ENCODE measurements around the gene EQTN.

DNA sequence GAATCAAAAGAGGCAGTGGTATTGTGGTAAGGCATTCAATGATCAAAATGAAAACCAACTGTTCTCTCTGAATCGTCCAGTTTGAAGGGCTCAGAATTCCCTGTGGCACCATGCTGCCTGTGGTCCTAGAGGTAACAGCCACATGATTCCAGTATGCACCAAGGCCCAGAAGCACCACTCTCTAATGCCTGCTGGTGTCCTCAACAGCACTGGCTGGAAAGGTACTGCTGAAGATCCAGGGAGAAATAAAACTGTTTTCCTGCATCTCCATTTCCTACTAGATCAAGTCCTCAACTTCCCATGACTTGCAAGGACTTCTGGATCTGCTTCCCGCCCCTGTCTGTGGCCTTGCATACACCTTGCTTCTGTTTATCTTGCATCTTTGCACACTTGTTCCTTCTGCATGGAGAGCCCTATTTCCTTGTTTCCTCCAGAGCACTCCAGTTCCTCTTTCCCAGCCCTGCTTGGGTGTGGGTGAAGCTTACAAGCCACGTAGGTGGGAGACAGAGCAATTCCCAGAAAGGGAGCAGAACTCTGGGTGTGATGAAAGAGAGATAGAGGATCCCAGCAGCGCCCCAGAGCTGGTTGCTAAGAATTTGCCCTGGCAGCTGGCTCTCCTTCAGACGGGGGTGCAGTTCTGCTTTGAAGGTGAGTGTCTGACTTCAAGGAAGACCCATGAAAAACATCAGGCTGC is 41.0 kb upstream of the EQTN start:
- TF ChIP-seq, protein P1, sequence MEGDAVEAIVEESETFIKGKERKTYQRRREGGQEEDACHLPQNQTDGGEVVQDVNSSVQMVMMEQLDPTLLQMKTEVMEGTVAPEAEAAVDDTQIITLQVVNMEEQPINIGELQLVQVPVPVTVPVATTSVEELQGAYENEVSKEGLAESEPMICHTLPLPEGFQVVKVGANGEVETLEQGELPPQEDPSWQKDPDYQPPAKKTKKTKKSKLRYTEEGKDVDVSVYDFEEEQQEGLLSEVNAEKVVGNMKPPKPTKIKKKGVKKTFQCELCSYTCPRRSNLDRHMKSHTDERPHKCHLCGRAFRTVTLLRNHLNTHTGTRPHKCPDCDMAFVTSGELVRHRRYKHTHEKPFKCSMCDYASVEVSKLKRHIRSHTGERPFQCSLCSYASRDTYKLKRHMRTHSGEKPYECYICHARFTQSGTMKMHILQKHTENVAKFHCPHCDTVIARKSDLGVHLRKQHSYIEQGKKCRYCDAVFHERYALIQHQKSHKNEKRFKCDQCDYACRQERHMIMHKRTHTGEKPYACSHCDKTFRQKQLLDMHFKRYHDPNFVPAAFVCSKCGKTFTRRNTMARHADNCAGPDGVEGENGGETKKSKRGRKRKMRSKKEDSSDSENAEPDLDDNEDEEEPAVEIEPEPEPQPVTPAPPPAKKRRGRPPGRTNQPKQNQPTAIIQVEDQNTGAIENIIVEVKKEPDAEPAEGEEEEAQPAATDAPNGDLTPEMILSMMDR (IDR thresholded peaks at IDR 0.05), result no peak
- TF ChIP-seq EP300 (IDR thresholded peaks at IDR 0.05), result peak in 1 of 2 donors; percentile 44

Data from tibial nerve (tissue), 4 donors.